Measurements from ENCODE around the gene CD96. TPM values are rescaled to one million over a fixed set of nuclear protein-coding genes. Genes with fewer than 3 reads are reported as not detected.

CD96 gene
- total RNA-seq, 1 experiment from 2014 or later = not detected

GRCh38 chr3:111695636-111696117 is 153.7 kb downstream of the CD96 start:
- no peak overlapping the region for H4K91ac ChIP-seq (ENCODE audit: insufficient read length, low read depth, low read length)
- H3K23ac ChIP-seq (ENCODE audit: insufficient read length, low read depth, low read length) = no peak overlapping the region
- Mint-ChIP-seq H3K4me3 (no peak overlapping the region), H3K27me3 (ENCODE audit: low read depth) (no peaks in the 10 kb centered on the region), H3K36me3 (ENCODE audit: insufficient read depth in 1 of 3, low read depth in 3 of 3) (no peaks in the 10 kb centered on the region), H3K9me3 (no peaks in the 10 kb centered on the region), H3K4me1 (peaks cover 5 to 6% of the 10 kb centered on the region in 2 experiments), H3K27ac (no peak overlapping the region)
- H3K9ac ChIP-seq (ENCODE audit: extremely low read depth, insufficient read length, low read length) = no peak overlapping the region
- no peaks in the 10 kb centered on the region for H3K79me1 ChIP-seq (ENCODE audit: insufficient read depth, low read depth, low read length, poor library complexity, severe bottlenecking)
- H3K27ac ChIP-seq (ENCODE audit: insufficient read length, low read depth, low read length) = no peak overlapping the region
- no peak overlapping the region for H2AK5ac ChIP-seq (ENCODE audit: insufficient read length, low read length)
- no peaks in the 10 kb centered on the region for H4K20me1 ChIP-seq (ENCODE audit: control insufficient read depth, insufficient read depth, insufficient read length)
- H2BK120ac ChIP-seq (ENCODE audit: low read depth, low read length, poor library complexity, severe bottlenecking) = no peak overlapping the region
- no peaks in the 10 kb centered on the region; the same call in 1 of the 2 replicates for H3K4me1 ChIP-seq (ENCODE audit: insufficient read depth, low read length)
- H2BK15ac ChIP-seq (ENCODE audit: low read depth, low read length) = no peak overlapping the region
- H4K8ac ChIP-seq (replicated peaks; ENCODE audit: insufficient read length, low read depth, low read length) = no peak overlapping the region
- no peaks in the 10 kb centered on the region for H3K9me3 ChIP-seq (ENCODE audit: control insufficient read depth, low read depth, low read length)
- H3T11ph ChIP-seq (ENCODE audit: low read length) = no peak overlapping the region
- no peak overlapping the region for H3K56ac ChIP-seq (ENCODE audit: insufficient read length, low read depth, low read length)
- H3K27me3 ChIP-seq (ENCODE audit: insufficient read depth, low read length) = no peaks in the 10 kb centered on the region
- no peak overlapping the region for H2BK5ac ChIP-seq (ENCODE audit: insufficient read length, low read length)
- no peak overlapping the region for H2BK12ac ChIP-seq (ENCODE audit: insufficient read length, low read depth, low read length)
- no peak overlapping the region for H2AFZ ChIP-seq (ENCODE audit: low read length)
- H3K18ac ChIP-seq (ENCODE audit: insufficient read length, low read depth, low read length) = no peak overlapping the region
- H3K4ac ChIP-seq (ENCODE audit: low read depth, low read length) = no peak overlapping the region
- H3K14ac ChIP-seq (ENCODE audit: insufficient read depth, low read length) = no peak overlapping the region
- H4K5ac ChIP-seq (ENCODE audit: insufficient read length, low read depth, low read length) = no peak overlapping the region
- no peaks in the 10 kb centered on the region for H3K23me2 ChIP-seq (ENCODE audit: insufficient read length, low read depth, low read length, poor library complexity, severe bottlenecking)
- H3K4me2 ChIP-seq (ENCODE audit: insufficient read depth, insufficient read length, low read length) = no peak overlapping the region
- no peak for DNase-seq
- no peak overlapping the region for H2BK20ac ChIP-seq (ENCODE audit: low read depth, low read length, poor library complexity, severe bottlenecking)
- no CpG with 5 or more reads among the region's 1 CpG for WGBS (ENCODE audit: extremely low coverage, insufficient read length, low lambda C conversion rate)
- no peak for TF ChIP-seq CTCF (conservative IDR thresholded peaks at IDR 0.05)
- H3K79me2 ChIP-seq (ENCODE audit: insufficient read depth, low read length) = no peaks in the 10 kb centered on the region
